Skeletal muscle tissue (tissue), 4 donors: ENCODE data around the gene SMU1. TPM values are rescaled to one million over a fixed set of nuclear protein-coding genes. Genes with fewer than 3 reads are reported as not detected.

Source experiments
- H3K27ac ChIP-seq: one replicate; pipeline ENCODE4 v1.7.0; 2013; ENCODE audit warnings: mild to moderate bottlenecking, low read depth, low read length, inconsistent platforms
- H3K27me3 ChIP-seq, 3 donors: one replicate each; pipeline ENCODE4 v1.7.0; 2013; ENCODE audit warnings: low read length in 3 of 3; ENCODE audit not compliant: control insufficient read depth in 3 of 3, insufficient read depth in 3 of 3
- H3K36me3 ChIP-seq, 3 donors: one replicate each; pipeline ENCODE4 v1.7.0; 2013; ENCODE audit warnings: low read length in 3 of 3; ENCODE audit not compliant: control insufficient read depth in 3 of 3, insufficient read depth in 3 of 3
- H3K4me1 ChIP-seq, 3 donors: one replicate each; pipeline ENCODE4 v1.7.0; 2013; ENCODE audit warnings: low read length in 3 of 3, mild to moderate bottlenecking in 3 of 3; ENCODE audit not compliant: control insufficient read depth in 3 of 3, insufficient read depth in 3 of 3
- H3K4me3 ChIP-seq, 3 donors: one replicate each; pipeline ENCODE4 v1.7.0; 2013; ENCODE audit warnings: low read length in 3 of 3
- H3K9ac ChIP-seq, 3 donors: one replicate each; pipeline ENCODE4 v1.7.0; 2013; ENCODE audit warnings: low read length in 3 of 3, mild to moderate bottlenecking in 3 of 3, moderate library complexity in 2 of 3, low read depth in 1 of 3
- H3K9me3 ChIP-seq, 3 donors: one replicate each; pipeline ENCODE4 v1.7.0; 2013; ENCODE audit warnings: low read length in 3 of 3; ENCODE audit not compliant: control insufficient read depth in 3 of 3
- total RNA-seq: library from RNA; depleted of rRNA; stranded (reverse); fragments of >200 nt; gene quantifications from one replicate; pipeline ENCODE4 v1.2.3, GENCODE V29; 2014
- donor health status: Osteomylitis.

Gene SMU1
- total RNA-seq, 1 donor from 2014 or later: 30.3 TPM

- no peak overlapping the region for H3K4me3 ChIP-seq
- no peak overlapping the region for H3K9ac ChIP-seq
- H3K4me1 ChIP-seq: peaks cover 0 to 7% (median 3%) of the 10 kb centered on the region in 3 donors
- H3K9me3 ChIP-seq: no peaks in the 10 kb centered on the region
- H3K36me3 ChIP-seq: peaks cover 15 to 33% (median 29%) of the 10 kb centered on the region in 3 donors
- H3K27ac ChIP-seq: no peak overlapping the region
- H3K27me3 ChIP-seq: no peaks in the 10 kb centered on the region
Measured at GRCh38 chr9:33114746-33115145, 38.3 kb upstream of the SMU1 start.

- Histone ChIP-seq H3K4me3 (no peak overlapping the region), H3K27ac (no peak overlapping the region), H3K27me3 (no peaks in the 10 kb centered on the region), H3K4me1 (peaks cover 0 to 7% (median 3%) of the 10 kb centered on the region in 3 donors), H3K9ac (no peak overlapping the region), H3K36me3 (peaks cover 15 to 29% (median 27%) of the 10 kb centered on the region in 3 donors), H3K9me3 (no peaks in the 10 kb centered on the region)
Measured at GRCh38 chr9:33113799-33114547, 37.5 kb upstream of the SMU1 start.

GRCh38 chr9:33112094-33112493 lies 35.6 kb upstream of the SMU1 start:
- no peaks in the 10 kb centered on the region for H3K9me3 ChIP-seq
- peaks cover 9% of the 10 kb centered on the region in 3 donors for H3K4me1 ChIP-seq
- H3K9ac ChIP-seq: peak overlapping the region in 1 of 3 donors; percentile 40
- H3K27ac ChIP-seq: no peak overlapping the region
- no peaks in the 10 kb centered on the region for H3K27me3 ChIP-seq
- peaks cover 15 to 29% (median 25%) of the 10 kb centered on the region in 3 donors for H3K36me3 ChIP-seq
- H3K4me3 ChIP-seq: no peak overlapping the region

DNA sequence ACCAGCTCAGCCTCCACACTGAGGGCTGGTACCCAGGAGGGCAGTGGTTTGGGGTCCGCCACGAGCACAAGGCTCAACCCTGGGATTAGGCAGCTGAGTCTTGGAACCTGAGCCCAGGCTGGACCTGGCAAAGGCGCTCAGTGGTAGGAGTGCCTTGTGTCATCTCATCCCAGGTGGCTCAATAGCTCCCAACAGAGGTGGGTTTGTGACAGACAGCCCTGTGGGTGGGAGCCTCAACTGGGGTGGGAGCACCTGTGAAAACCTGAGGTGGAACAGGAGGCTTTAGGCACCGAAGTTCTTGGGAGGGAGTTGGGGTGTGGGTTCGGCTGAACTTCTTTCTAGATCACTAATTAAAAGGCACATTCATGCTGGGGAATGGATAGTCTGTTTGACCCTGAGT lies 35.2 kb upstream of the SMU1 start:
- peaks cover 15 to 29% (median 25%) of the 10 kb centered on the region in 3 donors for H3K36me3 ChIP-seq
- H3K4me1 ChIP-seq: peaks cover 13 to 14% (median 14%) of the 10 kb centered on the region in 3 donors
- no peak overlapping the region for H3K4me3 ChIP-seq
- peak overlapping the region in 1 of 3 donors; percentile 40 for H3K9ac ChIP-seq
- no peaks in the 10 kb centered on the region for H3K27me3 ChIP-seq
- no peaks in the 10 kb centered on the region for H3K9me3 ChIP-seq
- H3K27ac ChIP-seq: no peak overlapping the region

DNA sequence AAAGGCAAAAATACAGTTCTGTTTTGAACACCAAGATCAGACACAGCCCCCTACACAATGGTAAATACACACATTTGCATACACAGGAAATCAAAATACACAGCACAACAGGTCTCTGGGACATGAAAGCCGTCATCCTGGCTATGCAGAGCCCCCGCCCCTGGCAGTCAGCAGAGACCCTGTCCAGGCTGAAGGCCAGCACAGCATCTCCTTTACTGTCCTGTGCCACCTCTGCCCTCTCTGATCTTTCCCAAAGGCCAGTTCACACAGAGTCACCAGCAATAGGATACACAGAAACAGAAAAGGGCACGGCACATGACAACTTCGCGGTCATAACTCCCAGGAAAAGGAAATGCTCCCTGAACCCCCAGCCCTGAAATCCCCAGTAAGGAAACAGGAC lies 34.2 kb upstream of the SMU1 start:
- peaks cover 15 to 29% (median 25%) of the 10 kb centered on the region in 3 donors for H3K36me3 ChIP-seq
- no peaks in the 10 kb centered on the region for H3K27me3 ChIP-seq
- peaks cover 19% of the 10 kb centered on the region in 3 donors for H3K4me1 ChIP-seq
- no peak overlapping the region for H3K27ac ChIP-seq
- H3K4me3 ChIP-seq: no peak overlapping the region
- H3K9ac ChIP-seq: no peak overlapping the region
- no peaks in the 10 kb centered on the region for H3K9me3 ChIP-seq

GRCh38 chr9:33109850-33110595 lies 33.5 kb upstream of the SMU1 start:
- Histone ChIP-seq H3K4me3 (no peak overlapping the region), H3K36me3 (peaks cover 15 to 26% (median 22%) of the 10 kb centered on the region in 3 donors), H3K9ac (peak overlapping the region in 1 of 3 donors; percentile 10), H3K27me3 (no peaks in the 10 kb centered on the region), H3K4me1 (peaks cover 19% of the 10 kb centered on the region in 3 donors), H3K27ac (no peak overlapping the region), H3K9me3 (no peaks in the 10 kb centered on the region)

GRCh38 chr9:33109097-33109496 lies 32.6 kb upstream of the SMU1 start:
- Histone ChIP-seq H3K36me3 (peaks cover 14 to 20% (median 17%) of the 10 kb centered on the region in 3 donors), H3K27me3 (no peaks in the 10 kb centered on the region), H3K27ac (no peak overlapping the region), H3K4me1 (peaks cover 19% of the 10 kb centered on the region in 3 donors), H3K9me3 (no peaks in the 10 kb centered on the region), H3K4me3 (no peak overlapping the region), H3K9ac (no peak overlapping the region)

GRCh38 chr9:33108472-33108871 lies 32.0 kb upstream of the SMU1 start:
- peaks cover 19% of the 10 kb centered on the region in 3 donors for H3K4me1 ChIP-seq
- H3K9me3 ChIP-seq: no peaks in the 10 kb centered on the region
- H3K4me3 ChIP-seq: no peak overlapping the region
- no peak overlapping the region for H3K9ac ChIP-seq
- H3K27ac ChIP-seq: no peak overlapping the region
- no peaks in the 10 kb centered on the region for H3K27me3 ChIP-seq
- H3K36me3 ChIP-seq: peaks cover 8 to 14% (median 10%) of the 10 kb centered on the region in 3 donors

DNA sequence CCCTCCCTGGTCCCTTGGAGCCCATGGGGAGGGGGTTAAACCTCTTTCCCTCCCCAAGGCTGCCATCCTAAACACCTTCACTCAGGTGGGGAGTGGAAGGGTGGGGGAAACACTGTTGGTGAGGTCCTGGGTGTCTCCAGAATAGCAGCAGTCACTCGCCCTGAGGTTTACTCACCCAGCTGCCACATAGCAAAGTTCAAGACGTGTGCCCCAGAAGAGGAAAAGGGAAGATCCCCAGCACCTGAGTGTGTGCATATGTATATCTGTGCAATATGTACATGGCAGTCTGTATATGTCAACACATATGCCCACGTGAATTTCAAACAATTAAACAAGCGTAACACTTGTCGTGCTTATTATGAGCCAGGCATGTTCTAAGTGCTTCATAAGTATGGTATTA lies 31.3 kb upstream of the SMU1 start:
- H3K4me3 ChIP-seq: no peak overlapping the region
- H3K9ac ChIP-seq: peak overlapping the region in 1 of 3 donors; percentile 25
- H3K27ac ChIP-seq: peak overlapping the region; percentile 79
- no peaks in the 10 kb centered on the region for H3K9me3 ChIP-seq
- no peaks in the 10 kb centered on the region for H3K27me3 ChIP-seq
- peaks cover 3 to 7% (median 3%) of the 10 kb centered on the region in 3 donors for H3K36me3 ChIP-seq
- H3K4me1 ChIP-seq: peaks cover 19 to 26% (median 21%) of the 10 kb centered on the region in 3 donors
